H9 (cell line): Measurements from ENCODE around the gene EPN1. TPM values are rescaled to one million over a fixed set of nuclear protein-coding genes. Genes with fewer than 3 reads are reported as not detected.

Experiments used
- DNase-seq: peaks from one replicate; pipeline ENCODE4 v3.0.0-alpha.2; 2017
- H2AFZ ChIP-seq: one replicate; pipeline ENCODE4 v1.6.1; 2013; ENCODE audit warnings: mild to moderate bottlenecking, low read length, control low read depth, moderate library complexity
- H2AK5ac ChIP-seq: 2 replicates; pipeline ENCODE4 v1.6.1; 2013; ENCODE audit warnings: low read length, control low read depth, mixed read lengths; ENCODE audit not compliant: insufficient read length
- H2BK120ac ChIP-seq: one replicate; pipeline ENCODE4 v1.6.1; 2013; ENCODE audit warnings: low read depth, mild to moderate bottlenecking, low read length, control low read depth, inconsistent platforms; ENCODE audit not compliant: poor library complexity, severe bottlenecking
- H2BK12ac ChIP-seq: 2 replicates; pipeline ENCODE4 v1.6.1; 2013; ENCODE audit warnings: low read length, control low read depth, mixed read lengths, low read depth; ENCODE audit not compliant: insufficient read length
- H2BK15ac ChIP-seq: 2 replicates; pipeline ENCODE4 v1.6.1; 2013; ENCODE audit warnings: low read depth, low read length, control low read depth
- H2BK20ac ChIP-seq: one replicate; pipeline ENCODE4 v1.6.1; 2013; ENCODE audit warnings: low read depth, mild to moderate bottlenecking, low read length, control low read depth, inconsistent platforms; ENCODE audit not compliant: poor library complexity, severe bottlenecking
- H2BK5ac ChIP-seq: 2 replicates; pipeline ENCODE4 v1.6.1; 2013; ENCODE audit warnings: low read length, control low read depth, mixed read lengths; ENCODE audit not compliant: insufficient read length
- H3K14ac ChIP-seq: 2 replicates; pipeline ENCODE4 v1.6.1; 2013; ENCODE audit warnings: low read length, control low read depth; ENCODE audit not compliant: insufficient read depth
- H3K18ac ChIP-seq: 2 replicates; pipeline ENCODE4 v1.6.1; 2013; ENCODE audit warnings: low read depth, mild to moderate bottlenecking, mixed read lengths, low read length, control low read depth; ENCODE audit not compliant: insufficient read length
- H3K23ac ChIP-seq: 2 replicates; pipeline ENCODE4 v1.6.1; 2013; ENCODE audit warnings: low read length, control low read depth, mixed read lengths, low read depth; ENCODE audit not compliant: insufficient read length
- H3K23me2 ChIP-seq: 2 replicates; pipeline ENCODE4 v1.6.1; 2013; ENCODE audit warnings: low read depth, mild to moderate bottlenecking, mixed read lengths, low read length, control low read depth; ENCODE audit not compliant: insufficient read length, poor library complexity, severe bottlenecking
- H3K27ac ChIP-seq: 2 replicates; pipeline ENCODE4 v1.5.1; 2013; ENCODE audit warnings: low read length, control low read depth, mixed read lengths, low read depth; ENCODE audit not compliant: insufficient read length
- H3K27me3 ChIP-seq: 2 replicates; pipeline ENCODE4 v1.6.1; 2013; ENCODE audit warnings: low read length, control low read depth, inconsistent platforms; ENCODE audit not compliant: insufficient read depth
- H3K4ac ChIP-seq: 2 replicates; pipeline ENCODE4 v1.6.1; 2013; ENCODE audit warnings: low read depth, mild to moderate bottlenecking, control low read depth, inconsistent platforms, low read length, moderate library complexity
- H3K4me1 ChIP-seq: 2 replicates; pipeline ENCODE4 v1.6.1; 2013; ENCODE audit warnings: low read length, control low read depth, inconsistent platforms; ENCODE audit not compliant: insufficient read depth
- H3K4me2 ChIP-seq: 2 replicates; pipeline ENCODE4 v1.6.1; 2013; ENCODE audit warnings: low read length, control low read depth, mixed read lengths; ENCODE audit not compliant: insufficient read length, insufficient read depth
- H3K56ac ChIP-seq: 2 replicates; pipeline ENCODE4 v1.6.1; 2013; ENCODE audit warnings: low read depth, mild to moderate bottlenecking, mixed read lengths, low read length, control low read depth; ENCODE audit not compliant: insufficient read length
- H3K79me1 ChIP-seq: 2 replicates; pipeline ENCODE4 v1.6.1; 2013; ENCODE audit warnings: low read depth, mild to moderate bottlenecking, moderate library complexity, low read length, control low read depth, inconsistent platforms; ENCODE audit not compliant: insufficient read depth, poor library complexity, severe bottlenecking
- H3K79me2 ChIP-seq: 2 replicates; pipeline ENCODE4 v1.6.1; 2013; ENCODE audit warnings: low read length, control low read depth, inconsistent platforms; ENCODE audit not compliant: insufficient read depth
- H3K9ac ChIP-seq: 2 replicates; pipeline ENCODE4 v1.6.1; 2013; ENCODE audit warnings: low read length, control low read depth, mixed read lengths; ENCODE audit not compliant: insufficient read length; ENCODE audit errors: extremely low read depth
- H3K9me3 ChIP-seq: one replicate; pipeline ENCODE4 v1.6.1; 2013; ENCODE audit warnings: low read depth, low read length, inconsistent platforms; ENCODE audit not compliant: control insufficient read depth
- H3T11ph ChIP-seq: one replicate; pipeline ENCODE4 v1.6.1; 2013; ENCODE audit warnings: mild to moderate bottlenecking, low read length, control low read depth, inconsistent platforms
- H4K20me1 ChIP-seq: one replicate; pipeline ENCODE4 v1.6.1; 2013; ENCODE audit not compliant: control insufficient read depth, insufficient read length, insufficient read depth
- H4K5ac ChIP-seq: 2 replicates; pipeline ENCODE4 v1.6.1; 2013; ENCODE audit warnings: low read depth, mild to moderate bottlenecking, mixed read lengths, low read length, control low read depth; ENCODE audit not compliant: insufficient read length
- H4K8ac ChIP-seq: replicated peaks from 2 replicates; pipeline ENCODE4 v1.6.1; 2013; ENCODE audit warnings: low read length, control low read depth, mixed read lengths, low read depth; ENCODE audit not compliant: insufficient read length
- H4K91ac ChIP-seq: 2 replicates; pipeline ENCODE4 v1.6.1; 2013; ENCODE audit warnings: low read depth, mild to moderate bottlenecking, moderate library complexity, mixed read lengths, low read length, control low read depth; ENCODE audit not compliant: insufficient read length
- H3K27ac Mint-ChIP-seq, 3 experiments: 2 replicates in 2 of 3; 3 replicates in 1 of 3; pipeline ENCODE4 v1.8.0; 2020 to 2021; ENCODE audit warnings: mixed read lengths in 3 of 3, mild to moderate bottlenecking in 1 of 3, moderate library complexity in 1 of 3
- H3K27me3 Mint-ChIP-seq: 2 replicates; pipeline ENCODE4 v1.8.0; 2021; ENCODE audit warnings: low read depth, mild to moderate bottlenecking, moderate library complexity, mixed read lengths
- H3K36me3 Mint-ChIP-seq, 3 experiments: 2 replicates in 2 of 3; 3 replicates in 1 of 3; pipeline ENCODE4 v1.8.0; 2020 to 2021; ENCODE audit warnings: low read depth in 3 of 3, mixed read lengths in 3 of 3; ENCODE audit not compliant: insufficient read depth in 1 of 3
- H3K4me1 Mint-ChIP-seq, 2 experiments: 2 replicates each; pipeline ENCODE4 v1.8.0; 2020; ENCODE audit warnings: mixed read lengths in 2 of 2
- H3K4me3 Mint-ChIP-seq, 2 experiments: 2 replicates in 1 of 2; 3 replicates in 1 of 2; pipeline ENCODE4 v1.8.0; 2020 to 2021; ENCODE audit warnings: mild to moderate bottlenecking in 2 of 2, mixed read lengths in 2 of 2, moderate library complexity in 1 of 2
- H3K9me3 Mint-ChIP-seq, 2 experiments: 2 replicates in 1 of 2; 3 replicates in 1 of 2; pipeline ENCODE4 v1.8.0; 2020; ENCODE audit warnings: mild to moderate bottlenecking in 2 of 2, mixed read lengths in 2 of 2, moderate library complexity in 1 of 2
- CTCF ChIP-seq: fragments of 200-600 bp; sonication (generic); conservative IDR thresholded peaks from 3 replicates; pipeline ENCODE4 v1.8.0; 2021; ENCODE audit warnings: antibody characterized with exemption, mild to moderate bottlenecking
- WGBS: extraction: QIAGEN DNeasy Blood & Tissue Kit; methylation state at CpG from one replicate; pipeline ENCODE4 v1.1.7; 2013; ENCODE audit warnings: missing lambda C conversion rate, low lambda C conversion rate, mixed read lengths; ENCODE audit not compliant: insufficient read length; ENCODE audit errors: extremely low coverage; 5-methylcytosine and 5-hydroxymethylcytosine counted together
- total RNA-seq: library from RNA; stranded (reverse); gene quantifications from 2 replicates; pipeline ENCODE4 v1.2.1, GENCODE V29; 2021

The EPN1 gene
- total RNA-seq, 1 experiment from 2014 or later, result 159 TPM

GRCh38 chr19:55666343-55667005 is 8.6 kb upstream of the EPN1 start:
- Mint-ChIP-seq H3K4me3 (no peak overlapping the region), H3K36me3 (peaks cover 73 to 92% (median 89%) of the 10 kb centered on the region in 3 experiments), H3K4me1 (peaks cover 11 to 12% of the 10 kb centered on the region in 2 experiments), H3K27me3 (no peaks in the 10 kb centered on the region), H3K9me3 (no peaks in the 10 kb centered on the region), H3K27ac (no peak overlapping the region; a peak in 1 of 7 replicates)
- H3K79me1 ChIP-seq, result no peaks in the 10 kb centered on the region
- no peak overlapping the region for H3K27ac ChIP-seq
- no peak overlapping the region for H4K91ac ChIP-seq
- H3K23me2 ChIP-seq, result no peaks in the 10 kb centered on the region
- no peak overlapping the region for H3K4me2 ChIP-seq
- peaks cover 7% of the 10 kb centered on the region; the same call in 1 of the 2 replicates for H3K79me2 ChIP-seq
- no peak overlapping the region for H3K14ac ChIP-seq
- WGBS, result no CpG with 5 or more reads among the region's 12 CpGs
- H2AFZ ChIP-seq, result no peak overlapping the region
- no peak overlapping the region for H3K4ac ChIP-seq
- H2BK12ac ChIP-seq, result no peak overlapping the region
- H3K23ac ChIP-seq, result no peak overlapping the region
- no peak for TF ChIP-seq CTCF
- no peak overlapping the region for H2BK20ac ChIP-seq
- H4K8ac ChIP-seq, result no peak overlapping the region
- H3K56ac ChIP-seq, result no peak overlapping the region
- H3K9me3 ChIP-seq, result no peaks in the 10 kb centered on the region
- H3K9ac ChIP-seq, result no peak overlapping the region
- H3K27me3 ChIP-seq, result no peaks in the 10 kb centered on the region
- no peak overlapping the region for H3T11ph ChIP-seq
- no peaks in the 10 kb centered on the region for H3K4me1 ChIP-seq
- no peak overlapping the region for H3K18ac ChIP-seq
- H4K5ac ChIP-seq, result no peak overlapping the region
- H2BK15ac ChIP-seq, result no peak overlapping the region
- DNase-seq, result no peak
- no peaks in the 10 kb centered on the region for H4K20me1 ChIP-seq
- H2BK5ac ChIP-seq, result no peak overlapping the region
- H2AK5ac ChIP-seq, result no peak overlapping the region
- H2BK120ac ChIP-seq, result no peak overlapping the region
